ENCODE results near the gene PRDM9.

Gene PRDM9

DNA sequence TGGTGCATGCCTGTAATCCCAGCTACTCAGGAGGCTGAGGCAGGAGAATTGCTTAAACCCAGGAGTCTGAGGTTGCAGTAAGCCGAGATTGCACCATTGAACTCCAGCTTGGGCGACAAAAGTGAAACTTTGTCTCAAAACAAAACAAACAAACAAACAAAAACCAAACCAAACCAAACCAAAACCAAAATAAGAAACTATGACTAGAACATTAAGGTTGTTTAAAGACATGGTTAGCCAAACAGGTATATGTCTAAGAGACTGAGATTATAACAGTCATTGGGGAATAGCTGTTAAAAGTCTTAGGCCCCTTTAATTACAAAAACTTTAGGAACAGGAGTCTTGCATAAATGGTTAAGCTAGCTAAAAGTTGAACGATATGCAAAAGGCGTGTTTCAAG, 63.6 kb downstream of the PRDM9 start:
- H3K27me3 ChIP-seq (ENCODE audit: control insufficient read depth, insufficient read depth, low read length): no peaks in the 10 kb centered on the region
- H3K4me3 ChIP-seq (ENCODE audit: low read depth, low read length): no peak overlapping the region
- TF ChIP-seq, protein P1, sequence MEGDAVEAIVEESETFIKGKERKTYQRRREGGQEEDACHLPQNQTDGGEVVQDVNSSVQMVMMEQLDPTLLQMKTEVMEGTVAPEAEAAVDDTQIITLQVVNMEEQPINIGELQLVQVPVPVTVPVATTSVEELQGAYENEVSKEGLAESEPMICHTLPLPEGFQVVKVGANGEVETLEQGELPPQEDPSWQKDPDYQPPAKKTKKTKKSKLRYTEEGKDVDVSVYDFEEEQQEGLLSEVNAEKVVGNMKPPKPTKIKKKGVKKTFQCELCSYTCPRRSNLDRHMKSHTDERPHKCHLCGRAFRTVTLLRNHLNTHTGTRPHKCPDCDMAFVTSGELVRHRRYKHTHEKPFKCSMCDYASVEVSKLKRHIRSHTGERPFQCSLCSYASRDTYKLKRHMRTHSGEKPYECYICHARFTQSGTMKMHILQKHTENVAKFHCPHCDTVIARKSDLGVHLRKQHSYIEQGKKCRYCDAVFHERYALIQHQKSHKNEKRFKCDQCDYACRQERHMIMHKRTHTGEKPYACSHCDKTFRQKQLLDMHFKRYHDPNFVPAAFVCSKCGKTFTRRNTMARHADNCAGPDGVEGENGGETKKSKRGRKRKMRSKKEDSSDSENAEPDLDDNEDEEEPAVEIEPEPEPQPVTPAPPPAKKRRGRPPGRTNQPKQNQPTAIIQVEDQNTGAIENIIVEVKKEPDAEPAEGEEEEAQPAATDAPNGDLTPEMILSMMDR (IDR thresholded peaks at IDR 0.05): no peak
- H2AFZ ChIP-seq: no peak overlapping the region
- no peaks in the 10 kb centered on the region for H3K79me2 ChIP-seq
- H3K4me2 ChIP-seq (ENCODE audit: low read length): no peak overlapping the region
- H3K9me3 ChIP-seq (ENCODE audit: control insufficient read depth, low read length): no peaks in the 10 kb centered on the region
- H3K9ac ChIP-seq: no peak overlapping the region
- H3K27ac ChIP-seq: no peak overlapping the region
- no peaks in the 10 kb centered on the region for H3K36me3 ChIP-seq (ENCODE audit: control insufficient read depth, insufficient read depth, low read length)
- no peaks in the 10 kb centered on the region for H3K4me1 ChIP-seq
